ENCODE measurements around the gene ZNF219.

The ZNF219 gene

GRCh38 chr14:21118933-21119332 is 20.5 kb upstream of the ZNF219 start:
- no peak overlapping the region for H2BK5ac ChIP-seq (ENCODE audit: low read depth, low read length, poor library complexity)
- H4K8ac ChIP-seq (ENCODE audit: low read depth, low read length) = no peak overlapping the region
- no peaks in the 10 kb centered on the region for H3K79me1 ChIP-seq (ENCODE audit: low read length)
- H3K4me3 ChIP-seq (ENCODE audit: low read depth, low read length) = no peak overlapping the region
- no peak overlapping the region for H3K14ac ChIP-seq (ENCODE audit: low read length)
- no peaks in the 10 kb centered on the region for H3K4me1 ChIP-seq (ENCODE audit: control insufficient read depth in 1 of 2, insufficient read depth in 2 of 2, low read length in 2 of 2)
- H2AK5ac ChIP-seq (ENCODE audit: low read length) = no peak overlapping the region
- H3K23ac ChIP-seq (ENCODE audit: low read length) = no peak overlapping the region
- no peaks in the 10 kb centered on the region for H3K27me3 ChIP-seq (ENCODE audit: insufficient read depth, low read length)
- no peak overlapping the region for H3K9ac ChIP-seq (ENCODE audit: low read length)
- no peaks in the 10 kb centered on the region for H3K36me3 ChIP-seq (ENCODE audit: control insufficient read depth in 1 of 2, insufficient read depth in 2 of 2, low read length in 2 of 2)
- H2AFZ ChIP-seq (ENCODE audit: insufficient read depth, low read length, poor library complexity) = no peak overlapping the region
- no peak overlapping the region for H3K4ac ChIP-seq (ENCODE audit: low read depth, low read length)
- no CpG with 5 or more reads among the region's 3 CpGs for WGBS (ENCODE audit: extremely low coverage, insufficient coverage, insufficient read length)
- no peak overlapping the region for H3K18ac ChIP-seq (ENCODE audit: low read length)
- no peaks in the 10 kb centered on the region for H3K79me2 ChIP-seq (ENCODE audit: control insufficient read depth, insufficient read depth, low read length, poor library complexity)
- H4K12ac ChIP-seq (ENCODE audit: low read depth, low read length) = no peak overlapping the region
- no peak overlapping the region for H2BK12ac ChIP-seq (ENCODE audit: low read length)
- DNase-seq = no peak
- no peak overlapping the region for H3K4me2 ChIP-seq (ENCODE audit: low read length)
- no peaks in the 10 kb centered on the region for H3K9me3 ChIP-seq (ENCODE audit: insufficient read depth, low read depth, low read length)
- H2BK120ac ChIP-seq (ENCODE audit: insufficient read depth, low read length, poor library complexity) = no peak overlapping the region
- no peak overlapping the region for H3K27ac ChIP-seq (ENCODE audit: low read depth, low read length)
- no peak overlapping the region for H4K91ac ChIP-seq (ENCODE audit: low read depth, low read length)

GRCh38 chr14:21113369-21113768 is 14.9 kb upstream of the ZNF219 start:
- no peaks in the 10 kb centered on the region for H3K79me1 ChIP-seq (ENCODE audit: low read length)
- H3K23ac ChIP-seq (ENCODE audit: low read length) = no peak overlapping the region
- H2AFZ ChIP-seq (ENCODE audit: insufficient read depth, low read length, poor library complexity) = no peak overlapping the region
- no peak overlapping the region for H4K8ac ChIP-seq (ENCODE audit: low read depth, low read length)
- H3K18ac ChIP-seq (ENCODE audit: low read length) = no peak overlapping the region
- no peaks in the 10 kb centered on the region for H3K9me3 ChIP-seq (ENCODE audit: insufficient read depth, low read depth, low read length)
- no peak overlapping the region for H4K12ac ChIP-seq (ENCODE audit: low read depth, low read length)
- H3K14ac ChIP-seq (ENCODE audit: low read length) = no peak overlapping the region
- no peak overlapping the region for H3K27ac ChIP-seq (ENCODE audit: low read depth, low read length)
- H3K27me3 ChIP-seq (ENCODE audit: insufficient read depth, low read length) = no peaks in the 10 kb centered on the region
- H2BK12ac ChIP-seq (ENCODE audit: low read length) = no peak overlapping the region
- no peaks in the 10 kb centered on the region for H3K79me2 ChIP-seq (ENCODE audit: control insufficient read depth, insufficient read depth, low read length, poor library complexity)
- H3K4me1 ChIP-seq (ENCODE audit: control insufficient read depth in 1 of 2, insufficient read depth in 2 of 2, low read length in 2 of 2) = no peaks in the 10 kb centered on the region
- no peak overlapping the region for H3K4me3 ChIP-seq (ENCODE audit: low read depth, low read length)
- no peak overlapping the region for H3K9ac ChIP-seq (ENCODE audit: low read length)
- no peaks in the 10 kb centered on the region for H3K36me3 ChIP-seq (ENCODE audit: control insufficient read depth in 1 of 2, insufficient read depth in 2 of 2, low read length in 2 of 2)
- WGBS (ENCODE audit: extremely low coverage, insufficient coverage, insufficient read length) = no CpG with 5 or more reads among the region's 2 CpGs
- no peak overlapping the region for H2AK5ac ChIP-seq (ENCODE audit: low read length)
- no peak overlapping the region for H3K4me2 ChIP-seq (ENCODE audit: low read length)
- no peak overlapping the region for H4K91ac ChIP-seq (ENCODE audit: low read depth, low read length)
- DNase-seq = no peak
- H2BK5ac ChIP-seq (ENCODE audit: low read depth, low read length, poor library complexity) = no peak overlapping the region
- no peak overlapping the region for H2BK120ac ChIP-seq (ENCODE audit: insufficient read depth, low read length, poor library complexity)
- no peak overlapping the region for H3K4ac ChIP-seq (ENCODE audit: low read depth, low read length)

GRCh38 chr14:21112255-21112654 is 13.8 kb upstream of the ZNF219 start:
- no peak overlapping the region for H3K9ac ChIP-seq (ENCODE audit: low read length)
- no peak overlapping the region for H2BK120ac ChIP-seq (ENCODE audit: insufficient read depth, low read length, poor library complexity)
- WGBS (ENCODE audit: extremely low coverage, insufficient coverage, insufficient read length) = no CpG with 5 or more reads among the region's 4 CpGs
- no peak overlapping the region for H3K14ac ChIP-seq (ENCODE audit: low read length)
- H2BK12ac ChIP-seq (ENCODE audit: low read length) = no peak overlapping the region
- no peak overlapping the region for H3K18ac ChIP-seq (ENCODE audit: low read length)
- no peaks in the 10 kb centered on the region for H3K9me3 ChIP-seq (ENCODE audit: insufficient read depth, low read depth, low read length)
- no peak overlapping the region for H3K4me2 ChIP-seq (ENCODE audit: low read length)
- no peak for DNase-seq
- no peak overlapping the region for H3K4ac ChIP-seq (ENCODE audit: low read depth, low read length)
- H2AK5ac ChIP-seq (ENCODE audit: low read length) = no peak overlapping the region
- H3K27me3 ChIP-seq (ENCODE audit: insufficient read depth, low read length) = no peaks in the 10 kb centered on the region
- no peaks in the 10 kb centered on the region for H3K36me3 ChIP-seq (ENCODE audit: control insufficient read depth in 1 of 2, insufficient read depth in 2 of 2, low read length in 2 of 2)
- no peak overlapping the region for H3K27ac ChIP-seq (ENCODE audit: low read depth, low read length)
- no peaks in the 10 kb centered on the region for H3K79me2 ChIP-seq (ENCODE audit: control insufficient read depth, insufficient read depth, low read length, poor library complexity)
- no peaks in the 10 kb centered on the region for H3K79me1 ChIP-seq (ENCODE audit: low read length)
- no peak overlapping the region for H4K8ac ChIP-seq (ENCODE audit: low read depth, low read length)
- no peak overlapping the region for H2BK5ac ChIP-seq (ENCODE audit: low read depth, low read length, poor library complexity)
- H4K91ac ChIP-seq (ENCODE audit: low read depth, low read length) = no peak overlapping the region
- no peak overlapping the region for H3K4me3 ChIP-seq (ENCODE audit: low read depth, low read length)
- H4K12ac ChIP-seq (ENCODE audit: low read depth, low read length) = no peak overlapping the region
- no peak overlapping the region for H3K23ac ChIP-seq (ENCODE audit: low read length)
- H3K4me1 ChIP-seq (ENCODE audit: control insufficient read depth in 1 of 2, insufficient read depth in 2 of 2, low read length in 2 of 2) = no peaks in the 10 kb centered on the region
- no peak overlapping the region for H2AFZ ChIP-seq (ENCODE audit: insufficient read depth, low read length, poor library complexity)

GRCh38 chr14:21109377-21110138 is 11.1 kb upstream of the ZNF219 start:
- Histone ChIP-seq H4K8ac (ENCODE audit: low read depth, low read length) (no peak overlapping the region), H3K79me2 (ENCODE audit: control insufficient read depth, insufficient read depth, low read length, poor library complexity) (no peaks in the 10 kb centered on the region), H2BK120ac (ENCODE audit: insufficient read depth, low read length, poor library complexity) (no peak overlapping the region)

More at GRCh38 chr14:21109377-21110138, 11.1 kb upstream of the ZNF219 start:
- Histone ChIP-seq H2BK5ac (ENCODE audit: low read depth, low read length, poor library complexity) (no peak overlapping the region), H3K4ac (ENCODE audit: low read depth, low read length) (no peak overlapping the region), H3K18ac (ENCODE audit: low read length) (no peak overlapping the region), H3K14ac (ENCODE audit: low read length) (no peak overlapping the region), H3K4me1 (ENCODE audit: control insufficient read depth in 1 of 2, insufficient read depth in 2 of 2, low read length in 2 of 2) (peaks cover 0 to 2% of the 10 kb centered on the region in 2 experiments), H2BK12ac (ENCODE audit: low read length) (no peak overlapping the region), H3K4me3 (ENCODE audit: low read depth, low read length) (no peak overlapping the region), H3K27me3 (ENCODE audit: insufficient read depth, low read length) (no peaks in the 10 kb centered on the region), H3K23ac (ENCODE audit: low read length) (no peak overlapping the region), H2AFZ (ENCODE audit: insufficient read depth, low read length, poor library complexity) (no peak overlapping the region), H3K36me3 (ENCODE audit: control insufficient read depth in 1 of 2, insufficient read depth in 2 of 2, low read length in 2 of 2) (no peaks in the 10 kb centered on the region), H3K9me3 (ENCODE audit: insufficient read depth, low read depth, low read length) (no peaks in the 10 kb centered on the region), H4K91ac (ENCODE audit: low read depth, low read length) (no peak overlapping the region), H3K9ac (ENCODE audit: low read length) (no peak overlapping the region), H3K4me2 (ENCODE audit: low read length) (no peak overlapping the region), H2AK5ac (ENCODE audit: low read length) (no peak overlapping the region), H4K12ac (ENCODE audit: low read depth, low read length) (no peak overlapping the region), H3K27ac (ENCODE audit: low read depth, low read length) (no peak overlapping the region), H3K79me1 (ENCODE audit: low read length) (no peaks in the 10 kb centered on the region)
- no peak for DNase-seq
- WGBS (ENCODE audit: extremely low coverage, insufficient coverage, insufficient read length) = no CpG with 5 or more reads among the region's 6 CpGs

All from trophoblast cell (in vitro differentiated cells and primary cell).